GM19023 (cell line): Measurements from ENCODE around the gene WNT2.

Source experiments
- ATAC-seq: cut with Tn5 transposase; IDR thresholded peaks from one replicate; pipeline ENCODE4 v1.9.1; 2021; ENCODE audit warnings: mild to moderate bottlenecking, moderate library complexity; ENCODE audit not compliant: unreplicated experiment

The WNT2 gene

GRCh38 chr7:117322741-117323304, at the start of gene WNT2:
Gene WNT2, minus strand, starts transcription at chr7:117323058. Its CDS starts 69 bp downstream, at chr7:117322989.
- ATAC-seq = no peak

GRCh38 chr7:117372073-117372472, 49.2 kb upstream of the WNT2 start:
- no peak for ATAC-seq

DNA sequence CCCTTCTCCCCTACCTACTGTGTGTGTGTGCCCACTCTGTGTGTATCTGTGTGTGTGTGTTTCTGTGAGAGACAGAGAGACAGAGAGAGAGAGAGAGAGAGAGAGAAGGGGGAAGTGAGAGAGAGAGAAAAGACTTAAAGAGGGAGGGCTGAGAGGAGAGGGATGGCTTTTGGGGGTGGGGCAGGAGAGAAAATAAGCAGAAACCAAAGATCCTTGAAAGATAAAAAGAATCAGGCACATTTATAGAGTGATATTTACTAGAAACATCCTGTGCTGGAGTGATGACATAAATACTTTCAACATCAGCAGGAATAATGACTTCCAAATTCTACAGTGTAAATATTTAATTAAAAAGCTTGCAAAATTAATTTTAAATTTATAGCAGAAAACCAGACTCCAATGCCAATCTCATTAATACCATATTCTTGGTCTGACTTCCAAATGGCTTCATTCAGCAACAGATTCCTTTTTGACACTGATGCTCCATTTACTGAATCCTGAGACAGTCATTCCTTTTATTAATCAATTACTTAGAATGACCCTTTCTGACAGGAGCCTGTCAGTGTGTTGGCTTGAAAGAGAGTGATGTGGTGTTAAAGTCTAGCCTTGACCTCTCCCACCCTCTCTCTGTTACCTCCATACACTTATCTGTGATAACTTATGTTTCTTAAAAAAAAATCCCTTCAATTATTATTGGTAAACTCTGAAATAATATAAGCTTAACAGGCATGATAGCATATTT, 41.7 kb upstream of the WNT2 start:
- ATAC-seq = no peak

DNA sequence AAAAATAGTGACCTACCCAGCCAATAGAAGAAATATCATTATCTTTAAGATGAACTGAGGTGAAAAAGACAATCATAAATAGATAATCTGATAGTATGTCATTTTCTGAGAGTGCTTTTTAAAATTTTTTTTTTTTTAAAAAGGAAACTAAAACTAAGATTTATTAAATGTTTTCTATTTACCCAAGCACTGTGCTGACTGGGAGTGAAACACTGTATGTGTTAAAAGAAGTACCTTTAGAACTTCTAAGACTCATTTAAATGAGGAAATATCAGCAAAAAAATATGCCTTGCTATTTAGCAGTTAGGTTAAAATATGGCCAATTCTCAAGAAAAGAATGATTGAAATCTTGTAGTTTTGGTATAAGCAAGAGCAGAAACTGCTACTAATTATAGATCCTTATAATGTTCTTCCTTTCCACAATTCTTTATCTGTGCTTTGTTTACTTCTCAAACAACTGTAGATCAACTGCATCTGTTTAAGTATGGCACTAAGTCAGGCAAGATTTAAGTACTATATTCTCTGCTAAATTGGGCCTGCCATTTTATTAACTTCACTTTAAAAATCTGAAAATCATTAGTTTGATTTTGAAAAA, 39.5 kb upstream of the WNT2 start:
- no peak for ATAC-seq

DNA sequence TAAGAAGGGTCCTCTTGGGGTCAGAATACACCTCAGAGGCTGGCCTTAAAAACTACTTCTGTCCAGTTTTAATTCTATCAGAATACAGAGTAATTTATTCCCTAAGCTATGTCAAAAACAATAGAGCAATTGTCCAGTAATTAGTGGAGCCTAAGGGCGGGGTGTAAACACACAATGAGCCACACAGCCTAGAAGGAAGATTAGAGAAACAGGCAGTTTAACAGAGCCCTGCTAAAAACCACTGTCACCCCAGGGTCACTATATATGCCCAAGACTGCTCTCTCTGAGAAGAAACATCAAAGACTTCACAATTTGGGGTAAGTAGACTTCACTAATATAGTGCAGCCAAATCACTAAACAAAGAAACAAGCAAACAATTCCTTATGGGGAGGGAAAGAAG, 27.2 kb upstream of the WNT2 start:
- no peak for ATAC-seq

DNA sequence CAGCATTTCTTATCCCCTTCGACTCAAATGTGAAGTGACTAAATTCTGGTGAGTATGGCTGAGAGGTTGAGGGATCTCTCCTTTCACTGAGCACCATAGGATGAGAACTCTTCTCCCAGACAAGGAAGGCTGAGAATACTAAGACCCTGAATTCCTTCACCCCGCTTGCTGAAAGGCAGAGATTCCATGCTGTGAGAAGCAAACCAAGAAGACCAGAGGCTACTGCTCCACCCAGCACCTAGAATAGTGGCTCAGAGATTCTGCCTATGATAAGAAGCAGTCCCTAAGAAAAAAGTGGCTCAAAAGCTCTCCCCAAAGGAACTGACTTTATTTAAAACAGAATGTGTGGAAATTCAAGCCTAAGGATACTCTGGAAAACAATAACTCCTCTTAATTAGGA, 26.7 kb upstream of the WNT2 start:
- no peak for ATAC-seq

DNA sequence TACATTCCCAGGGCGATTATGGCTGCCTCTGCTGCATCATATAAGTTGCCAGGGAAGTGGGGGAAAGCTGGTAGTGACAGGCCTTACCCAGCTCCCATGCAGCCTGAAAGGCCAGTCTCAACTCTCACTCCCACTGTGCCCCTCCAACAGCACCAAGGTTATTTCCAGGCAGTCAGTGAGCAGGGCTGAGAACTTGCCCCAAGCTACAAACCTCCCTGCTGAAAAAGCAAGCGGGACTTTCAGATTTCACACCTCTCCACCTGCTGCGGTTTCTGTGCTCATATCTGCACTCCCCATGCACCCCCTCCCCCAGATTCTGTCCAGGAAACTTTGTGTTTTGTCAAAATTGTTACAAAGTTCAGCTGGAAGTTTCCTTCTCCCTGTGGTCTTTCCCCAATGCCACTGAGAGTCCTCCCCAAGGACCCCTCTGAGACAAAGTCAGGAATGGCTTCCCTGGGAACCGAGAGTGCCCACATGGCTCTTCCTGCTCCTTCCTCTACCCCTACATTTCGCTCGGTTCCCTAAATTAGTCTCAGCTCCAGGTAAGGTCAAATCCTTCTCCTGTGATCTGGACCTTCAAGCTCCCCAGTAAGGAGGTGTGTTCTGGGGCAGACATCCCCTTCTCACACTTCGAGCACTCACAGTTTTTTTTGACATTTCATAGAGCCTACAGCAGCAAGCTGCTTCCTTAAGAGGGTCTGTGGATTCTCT, 25.3 kb upstream of the WNT2 start:
- ATAC-seq = peak; percentile 94

GRCh38 chr7:117347480-117347879, 24.6 kb upstream of the WNT2 start:
- no peak for ATAC-seq

DNA sequence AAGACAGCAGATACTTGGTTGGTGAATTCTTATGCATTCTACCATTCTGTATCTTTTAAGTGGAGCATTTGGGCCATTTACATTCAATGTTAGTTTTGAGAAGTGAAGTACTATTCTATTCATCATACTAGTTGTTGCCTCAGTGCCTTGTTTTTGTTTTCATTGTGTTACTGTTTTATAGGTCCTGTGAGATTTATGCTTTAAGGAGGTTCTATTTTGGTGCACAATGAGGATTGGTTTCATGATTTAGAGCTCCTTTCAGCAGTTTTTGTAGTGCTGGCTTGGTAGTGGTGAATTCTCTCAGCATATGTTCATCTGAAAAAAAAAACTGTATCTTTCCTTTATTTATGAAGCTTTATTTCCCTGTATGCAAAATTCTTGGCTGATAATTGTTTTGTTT, 23.3 kb upstream of the WNT2 start:
- no peak for ATAC-seq

DNA sequence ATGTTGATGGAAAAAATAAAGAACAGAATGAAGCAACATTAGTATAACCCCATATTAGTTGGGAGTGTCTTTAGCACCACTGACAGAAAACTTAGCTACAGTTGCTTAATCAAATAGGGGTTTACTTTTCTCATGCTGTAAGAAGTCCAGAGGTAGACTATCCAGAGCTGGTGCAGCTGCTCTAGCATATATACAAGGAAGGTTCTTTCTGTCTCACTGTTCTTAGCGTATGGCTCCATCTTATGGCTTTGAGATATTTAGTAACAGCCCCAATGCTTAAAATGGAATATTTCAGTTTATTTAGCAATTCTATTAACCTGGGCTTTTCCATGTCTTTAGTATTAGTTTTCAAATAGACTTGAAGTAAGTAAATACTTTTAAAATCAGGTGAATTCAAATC, 15.2 kb upstream of the WNT2 start:
- no peak for ATAC-seq

DNA sequence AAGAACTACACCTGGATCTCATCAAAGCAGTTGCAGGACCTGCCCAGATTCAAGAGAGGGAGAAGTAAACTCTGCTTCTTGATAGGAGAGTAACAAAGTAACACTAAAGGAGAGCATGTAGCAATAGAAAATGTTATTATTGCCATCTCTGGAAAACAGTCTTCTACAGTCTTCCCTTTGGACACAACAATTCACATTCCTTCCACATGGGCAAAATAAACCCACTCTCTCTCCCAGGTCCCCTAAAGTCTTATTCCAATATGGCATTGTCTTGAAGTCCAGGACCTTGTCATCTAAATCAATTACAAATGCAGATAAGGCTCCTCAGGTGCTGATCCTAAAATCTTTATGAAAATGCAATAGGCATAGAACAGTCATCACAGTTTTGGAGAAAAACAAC, 10.3 kb upstream of the WNT2 start:
- ATAC-seq = no peak

DNA sequence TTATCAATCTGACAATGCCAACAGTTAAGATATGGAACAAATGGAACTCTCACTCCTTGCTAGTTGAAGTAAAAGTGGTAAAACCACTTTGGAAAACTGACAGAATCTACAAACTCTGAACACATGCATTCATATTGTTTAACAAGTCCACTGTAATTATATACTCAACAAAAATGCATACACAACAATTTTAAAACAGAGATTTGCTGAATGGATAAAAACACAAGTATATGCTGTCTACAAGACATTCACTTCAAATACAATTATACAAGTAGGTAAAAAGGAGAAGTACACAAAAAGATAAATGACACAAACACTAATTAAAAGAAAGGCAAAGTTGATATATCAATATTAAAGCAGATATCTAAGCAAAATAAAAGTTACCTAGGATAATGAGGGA, 9.2 kb upstream of the WNT2 start:
- no peak for ATAC-seq

GRCh38 chr7:117325836-117326235, 3.0 kb upstream of the WNT2 start:
- no peak for ATAC-seq

DNA sequence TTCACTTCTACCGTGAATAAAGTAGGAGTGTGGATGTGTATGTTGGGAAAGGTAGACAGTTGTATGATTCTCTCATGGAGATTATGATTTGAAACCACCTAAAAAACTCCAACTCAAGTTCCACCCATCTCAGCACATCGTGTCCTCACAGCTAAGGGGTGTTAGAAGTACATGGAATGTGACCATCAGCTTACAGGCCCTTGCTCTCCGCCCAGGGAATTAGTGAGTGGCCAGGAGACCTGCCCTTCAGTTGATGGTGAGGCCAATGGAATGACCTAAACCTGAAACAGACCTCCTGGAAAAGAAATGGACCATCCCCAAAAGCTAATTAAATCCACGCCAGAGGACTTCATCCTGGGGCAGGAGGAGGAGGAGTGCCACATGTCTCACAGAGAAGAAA, 2.1 kb upstream of the WNT2 start:
- ATAC-seq = no peak

- no peak for ATAC-seq
Measured at GRCh38 chr7:117323851-117324711, 1.2 kb upstream of the WNT2 start.

DNA sequence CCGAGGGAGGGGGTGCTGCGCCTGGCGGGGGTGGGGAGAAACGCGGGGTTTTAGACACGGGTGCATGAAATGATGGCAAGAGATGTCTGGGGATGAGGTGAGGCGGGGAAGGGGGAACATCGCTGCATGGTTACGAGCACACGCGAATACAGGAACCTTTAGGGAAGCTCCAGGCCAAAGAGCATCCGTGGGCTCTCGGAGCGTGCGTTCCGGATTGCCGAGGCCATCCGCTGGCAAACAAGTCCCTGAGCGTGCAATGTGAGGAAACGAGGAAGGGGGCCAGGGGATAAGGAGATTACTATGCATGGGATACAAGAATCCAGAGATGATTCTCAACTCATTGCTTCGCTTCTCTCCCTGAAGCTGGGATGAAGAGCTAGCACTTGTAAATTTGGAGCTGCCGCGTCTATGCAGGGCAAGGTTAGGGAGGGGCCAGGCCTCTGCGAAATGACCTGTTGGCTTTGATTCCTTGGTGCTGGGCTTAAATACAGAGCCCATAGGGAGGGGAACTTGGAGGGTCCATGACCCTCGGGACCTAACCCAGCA, 520 bp upstream of the WNT2 start:
- ATAC-seq = no peak

- ATAC-seq = no peak
Measured at GRCh38 chr7:117320523-117320922, 2.3 kb downstream of the WNT2 start.

- ATAC-seq = no peak
Measured at GRCh38 chr7:117319181-117319580, 3.7 kb downstream of the WNT2 start.

DNA sequence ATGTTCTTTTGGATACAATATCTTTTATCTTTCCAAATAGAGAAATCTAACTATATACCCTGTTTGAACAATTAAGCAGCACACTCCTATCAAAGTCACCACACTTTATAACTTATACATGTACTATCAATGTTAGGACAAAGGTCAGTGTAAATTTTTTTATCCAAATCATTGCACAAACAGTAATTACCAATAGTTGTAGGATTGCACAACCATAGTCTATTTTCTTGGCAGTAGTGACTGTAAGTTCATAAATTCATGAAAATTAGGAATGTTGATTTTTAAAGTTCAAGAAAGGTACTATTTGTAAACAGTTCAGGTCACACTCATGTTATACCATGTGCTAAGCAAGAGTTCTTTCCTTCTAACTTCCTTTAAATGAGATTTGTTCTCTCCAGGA, 9.3 kb downstream of the WNT2 start:
- no peak for ATAC-seq
